Measurements from ENCODE around the gene SMC5. TPM values are rescaled to one million over a fixed set of nuclear protein-coding genes. Genes with fewer than 3 reads are reported as not detected.

The SMC5 gene
- total RNA-seq = 10 to 100 TPM; 13.5 to 70.8 TPM
- 1 to 10 TPM; 5.6 to 7.0 TPM for polyA plus RNA-seq

DNA sequence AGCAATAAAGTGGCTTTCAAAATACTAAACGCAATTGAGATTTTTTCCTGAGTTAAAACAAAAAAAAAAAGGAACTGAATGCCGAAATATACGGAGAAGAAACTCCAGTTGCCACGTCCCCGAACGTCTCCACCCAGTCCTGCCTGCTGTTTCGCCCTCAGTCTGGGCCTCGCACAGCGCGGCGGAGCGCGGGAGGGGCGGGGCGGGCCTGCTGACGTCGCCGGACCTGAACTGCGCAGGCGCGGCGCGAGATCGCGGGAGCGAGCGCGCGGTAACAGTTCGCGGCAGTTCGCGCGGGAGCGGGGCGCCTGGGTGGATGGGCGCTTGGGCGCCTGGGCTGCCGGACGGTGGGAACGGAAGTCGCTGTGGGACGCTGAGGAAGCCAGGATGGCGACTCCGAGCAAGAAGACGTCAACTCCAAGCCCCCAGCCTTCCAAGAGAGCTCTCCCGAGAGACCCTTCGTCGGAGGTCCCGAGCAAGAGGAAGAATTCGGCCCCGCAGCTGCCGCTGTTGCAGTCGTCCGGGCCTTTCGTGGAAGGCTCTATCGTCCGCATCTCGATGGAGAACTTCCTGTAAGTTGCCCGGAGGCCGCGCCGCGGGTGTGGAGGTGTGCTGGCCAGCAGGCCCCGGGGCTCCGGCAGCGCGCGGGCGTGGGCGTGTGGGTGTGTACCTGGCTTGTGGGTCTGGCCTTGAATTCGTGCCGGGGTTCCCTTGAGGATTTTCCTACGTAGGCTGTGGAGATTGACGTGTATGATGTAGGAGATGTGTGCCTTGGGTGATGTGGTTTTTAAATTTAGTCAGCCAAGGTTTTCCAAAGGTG is at the start of gene SMC5:
SMC5 (plus strand) TSS at position 287 of the 820 bp plus-strand sequence; CDS start at position 388, 101 bp downstream.
- WGBS = under 1% methylated on average over 75 of the region's 75 CpGs
- Histone ChIP-seq H3K27ac (ENCODE audit: low read depth in 1 of 2, low read length in 2 of 2) (peak within 1 kb of the TSS; percentile 88 to 97), H3K9me3 (ENCODE audit: control insufficient read depth in 4 of 4, low read length in 3 of 4) (no peaks in the 10 kb centered on the region), H3K4me3 (ENCODE audit: low read depth in 1 of 3, low read length in 3 of 3) (peak within 1 kb of the TSS; percentile 74 to 75 (median 74)), H3K9ac (ENCODE audit: low read depth in 1 of 2, low read length in 2 of 2) (peak within 1 kb of the TSS; percentile 85 to 87), H3K4me1 (ENCODE audit: control insufficient read depth in 4 of 4, insufficient read depth in 4 of 4, low read length in 3 of 4) (peaks cover 8 to 45% (median 30%) of the 10 kb centered on the region in 4 donors), H3K27me3 (ENCODE audit: control insufficient read depth in 4 of 4, insufficient read depth in 4 of 4, low read length in 3 of 4) (no peaks in the 10 kb centered on the region), H3K36me3 (ENCODE audit: control insufficient read depth in 4 of 4, insufficient read depth in 3 of 4, low read depth in 1 of 4, low read length in 3 of 4) (no peaks in the 10 kb centered on the region)
- no peak for TF ChIP-seq RXRA (IDR thresholded peaks at IDR 0.05)
- no peak for TF ChIP-seq JUND (IDR thresholded peaks at IDR 0.05)
- peak; percentile 93 to 95 for TF ChIP-seq EGR1 (IDR thresholded peaks at IDR 0.05; ENCODE audit: low read depth in 2 of 2)
- no peak for TF ChIP-seq FOXA1 (IDR thresholded peaks at IDR 0.05)
- TF ChIP-seq TAF1 (conservative IDR thresholded peaks at IDR 0.05) = peak; percentile 25
- TF ChIP-seq HNF4G (IDR thresholded peaks at IDR 0.05) = no peak
- TF ChIP-seq SP1 (IDR thresholded peaks at IDR 0.05) = no peak
- no peak for TF ChIP-seq RAD21 (IDR thresholded peaks at IDR 0.05)
- no peak for TF ChIP-seq FOXA2 (IDR thresholded peaks at IDR 0.05)
- TF ChIP-seq YY1 (IDR thresholded peaks at IDR 0.05) = peak; percentile 54
- TF ChIP-seq, protein P1, sequence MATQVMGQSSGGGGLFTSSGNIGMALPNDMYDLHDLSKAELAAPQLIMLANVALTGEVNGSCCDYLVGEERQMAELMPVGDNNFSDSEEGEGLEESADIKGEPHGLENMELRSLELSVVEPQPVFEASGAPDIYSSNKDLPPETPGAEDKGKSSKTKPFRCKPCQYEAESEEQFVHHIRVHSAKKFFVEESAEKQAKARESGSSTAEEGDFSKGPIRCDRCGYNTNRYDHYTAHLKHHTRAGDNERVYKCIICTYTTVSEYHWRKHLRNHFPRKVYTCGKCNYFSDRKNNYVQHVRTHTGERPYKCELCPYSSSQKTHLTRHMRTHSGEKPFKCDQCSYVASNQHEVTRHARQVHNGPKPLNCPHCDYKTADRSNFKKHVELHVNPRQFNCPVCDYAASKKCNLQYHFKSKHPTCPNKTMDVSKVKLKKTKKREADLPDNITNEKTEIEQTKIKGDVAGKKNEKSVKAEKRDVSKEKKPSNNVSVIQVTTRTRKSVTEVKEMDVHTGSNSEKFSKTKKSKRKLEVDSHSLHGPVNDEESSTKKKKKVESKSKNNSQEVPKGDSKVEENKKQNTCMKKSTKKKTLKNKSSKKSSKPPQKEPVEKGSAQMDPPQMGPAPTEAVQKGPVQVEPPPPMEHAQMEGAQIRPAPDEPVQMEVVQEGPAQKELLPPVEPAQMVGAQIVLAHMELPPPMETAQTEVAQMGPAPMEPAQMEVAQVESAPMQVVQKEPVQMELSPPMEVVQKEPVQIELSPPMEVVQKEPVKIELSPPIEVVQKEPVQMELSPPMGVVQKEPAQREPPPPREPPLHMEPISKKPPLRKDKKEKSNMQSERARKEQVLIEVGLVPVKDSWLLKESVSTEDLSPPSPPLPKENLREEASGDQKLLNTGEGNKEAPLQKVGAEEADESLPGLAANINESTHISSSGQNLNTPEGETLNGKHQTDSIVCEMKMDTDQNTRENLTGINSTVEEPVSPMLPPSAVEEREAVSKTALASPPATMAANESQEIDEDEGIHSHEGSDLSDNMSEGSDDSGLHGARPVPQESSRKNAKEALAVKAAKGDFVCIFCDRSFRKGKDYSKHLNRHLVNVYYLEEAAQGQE (IDR thresholded peaks at IDR 0.05) = peak; percentile 52
- TF ChIP-seq HNF4A (conservative IDR thresholded peaks at IDR 0.05) = peak in 1 of 2 donors; percentile 6
- TF ChIP-seq, protein P2, sequence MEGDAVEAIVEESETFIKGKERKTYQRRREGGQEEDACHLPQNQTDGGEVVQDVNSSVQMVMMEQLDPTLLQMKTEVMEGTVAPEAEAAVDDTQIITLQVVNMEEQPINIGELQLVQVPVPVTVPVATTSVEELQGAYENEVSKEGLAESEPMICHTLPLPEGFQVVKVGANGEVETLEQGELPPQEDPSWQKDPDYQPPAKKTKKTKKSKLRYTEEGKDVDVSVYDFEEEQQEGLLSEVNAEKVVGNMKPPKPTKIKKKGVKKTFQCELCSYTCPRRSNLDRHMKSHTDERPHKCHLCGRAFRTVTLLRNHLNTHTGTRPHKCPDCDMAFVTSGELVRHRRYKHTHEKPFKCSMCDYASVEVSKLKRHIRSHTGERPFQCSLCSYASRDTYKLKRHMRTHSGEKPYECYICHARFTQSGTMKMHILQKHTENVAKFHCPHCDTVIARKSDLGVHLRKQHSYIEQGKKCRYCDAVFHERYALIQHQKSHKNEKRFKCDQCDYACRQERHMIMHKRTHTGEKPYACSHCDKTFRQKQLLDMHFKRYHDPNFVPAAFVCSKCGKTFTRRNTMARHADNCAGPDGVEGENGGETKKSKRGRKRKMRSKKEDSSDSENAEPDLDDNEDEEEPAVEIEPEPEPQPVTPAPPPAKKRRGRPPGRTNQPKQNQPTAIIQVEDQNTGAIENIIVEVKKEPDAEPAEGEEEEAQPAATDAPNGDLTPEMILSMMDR (IDR thresholded peaks at IDR 0.05; ENCODE audit: low read depth, low read length, missing input control) = no peak
- TF ChIP-seq, protein P3, sequence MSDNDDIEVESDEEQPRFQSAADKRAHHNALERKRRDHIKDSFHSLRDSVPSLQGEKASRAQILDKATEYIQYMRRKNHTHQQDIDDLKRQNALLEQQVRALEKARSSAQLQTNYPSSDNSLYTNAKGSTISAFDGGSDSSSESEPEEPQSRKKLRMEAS (IDR thresholded peaks at IDR 0.05) = peak; percentile 10
- TF ChIP-seq GABPA (IDR thresholded peaks at IDR 0.05 in 1 of 2, conservative IDR thresholded peaks at IDR 0.05 in 1 of 2) = peak in 1 of 2 donors; percentile 55
- TF ChIP-seq, protein P4, sequence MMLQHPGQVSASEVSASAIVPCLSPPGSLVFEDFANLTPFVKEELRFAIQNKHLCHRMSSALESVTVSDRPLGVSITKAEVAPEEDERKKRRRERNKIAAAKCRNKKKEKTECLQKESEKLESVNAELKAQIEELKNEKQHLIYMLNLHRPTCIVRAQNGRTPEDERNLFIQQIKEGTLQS (IDR thresholded peaks at IDR 0.05) = no peak
- TF ChIP-seq NR2F2 (IDR thresholded peaks at IDR 0.05) = no peak
- TF ChIP-seq, protein P5, sequence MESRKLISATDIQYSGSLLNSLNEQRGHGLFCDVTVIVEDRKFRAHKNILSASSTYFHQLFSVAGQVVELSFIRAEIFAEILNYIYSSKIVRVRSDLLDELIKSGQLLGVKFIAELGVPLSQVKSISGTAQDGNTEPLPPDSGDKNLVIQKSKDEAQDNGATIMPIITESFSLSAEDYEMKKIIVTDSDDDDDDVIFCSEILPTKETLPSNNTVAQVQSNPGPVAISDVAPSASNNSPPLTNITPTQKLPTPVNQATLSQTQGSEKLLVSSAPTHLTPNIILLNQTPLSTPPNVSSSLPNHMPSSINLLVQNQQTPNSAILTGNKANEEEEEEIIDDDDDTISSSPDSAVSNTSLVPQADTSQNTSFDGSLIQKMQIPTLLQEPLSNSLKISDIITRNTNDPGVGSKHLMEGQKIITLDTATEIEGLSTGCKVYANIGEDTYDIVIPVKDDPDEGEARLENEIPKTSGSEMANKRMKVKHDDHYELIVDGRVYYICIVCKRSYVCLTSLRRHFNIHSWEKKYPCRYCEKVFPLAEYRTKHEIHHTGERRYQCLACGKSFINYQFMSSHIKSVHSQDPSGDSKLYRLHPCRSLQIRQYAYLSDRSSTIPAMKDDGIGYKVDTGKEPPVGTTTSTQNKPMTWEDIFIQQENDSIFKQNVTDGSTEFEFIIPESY (IDR thresholded peaks at IDR 0.05) = peak; percentile 87
- peak; percentile 91 for DNase-seq (ENCODE audit: low spot score)

Data from liver (tissue), 9 donors.